HG02759 (cell line): Measurements from ENCODE around the gene ZNF821.
"Not testable (repeated sequence)": the region's sequence is repeated elsewhere in the genome, so short reads cannot be mapped to it uniquely, and the experiment has no call there.

Source experiments
- ATAC-seq: cut with Tn5 transposase; IDR thresholded peaks from one replicate; pipeline ENCODE4 v1.9.1; 2021; ENCODE audit warnings: mild to moderate bottlenecking, moderate library complexity; ENCODE audit not compliant: unreplicated experiment

ZNF821 gene

GRCh38 chr16:71811261-71811803, 72.7 kb downstream of the ZNF821 start:
- ATAC-seq = no peak

- not testable (repeated sequence) for ATAC-seq
Measured at GRCh38 chr16:71810155-71810530, 73.8 kb downstream of the ZNF821 start.
